B cell (primary cell): ENCODE results near the gene CLCN2. TPM values are rescaled to one million over a fixed set of nuclear protein-coding genes. Genes with fewer than 3 reads are reported as not detected.

Experiments used
- ATAC-seq: fragments of 200-7000 bp; cut with Tn5 transposase; one replicate; pipeline ENCODE4 v1.10.0; 2021; ENCODE audit warnings: low read depth, mild to moderate bottlenecking, moderate number of reproducible peaks, moderate library complexity
- CTCF ChIA-PET: fragments of 350-600 bp; sonication (Branson Sonifier 250); formaldehyde crosslinking; loops from one replicate; lab custom pipeline; 2021; ENCODE audit warnings: antibody characterized with exemption, inconsistent platforms; lab: Charles Lee
- POLR2A ChIA-PET: fragments of 350-600 bp; sonication (Branson Sonifier 250); formaldehyde crosslinking; loops from one replicate; lab custom pipeline; 2021; ENCODE audit warnings: antibody characterized with exemption; lab: Charles Lee
- DNase-seq: peaks from one replicate; pipeline ENCODE4 v3.0.0; 2013
- H2AFZ ChIP-seq: 2 replicates; pipeline ENCODE4 v1.6.1; 2012; ENCODE audit warnings: mild to moderate bottlenecking, low read depth, low read length; ENCODE audit not compliant: insufficient read depth, poor library complexity, severe bottlenecking
- H3K27ac ChIP-seq, 2 donors: 1 replicate in 1 of 2; 2 replicates in 1 of 2; pipeline ENCODE4 v1.5.1; 2012 to 2013; ENCODE audit warnings: low read length in 2 of 2, mild to moderate bottlenecking in 2 of 2, moderate library complexity in 1 of 2
- H3K27me3 ChIP-seq, 4 experiments: fragments of 200-600 bp in 1 of 4; sonication (generic) in 1 of 4; replicated peaks in 1 of 4; 1 replicate in 2 of 4; 2 replicates in 2 of 4; pipeline versions ENCODE4 v1.6.1 to v1.7.0; 2013 to 2016; ENCODE audit warnings: low read length in 3 of 4, mild to moderate bottlenecking in 2 of 4, mixed read lengths in 1 of 4, moderate library complexity in 1 of 4; ENCODE audit not compliant: insufficient read depth in 4 of 4, control insufficient read depth in 3 of 4; ENCODE audit errors: control extremely low read depth in 1 of 4
- H3K36me3 ChIP-seq, 2 experiments: replicated peaks in 1 of 2; 1 replicate in 1 of 2; 2 replicates in 1 of 2; pipeline versions ENCODE4 v1.6.1 to v1.7.1; 2013; ENCODE audit warnings: low read length in 1 of 2; ENCODE audit not compliant: insufficient read depth in 2 of 2, control insufficient read depth in 1 of 2; ENCODE audit errors: control extremely low read depth in 1 of 2, extremely low read depth in 1 of 2
- H3K4me1 ChIP-seq, 2 donors: fragments of 200-600 bp in 1 of 2; sonication (generic) in 1 of 2; 1 replicate in 1 of 2; 2 replicates in 1 of 2; pipeline versions ENCODE4 v1.5.1 to v1.6.1; 2013 to 2017; ENCODE audit warnings: low read length in 2 of 2; ENCODE audit not compliant: control insufficient read depth in 2 of 2, insufficient read depth in 2 of 2
- H3K4me2 ChIP-seq: replicated peaks from 2 replicates; pipeline ENCODE3; 2012; ENCODE audit warnings: mild to moderate bottlenecking, low read depth, low read length; ENCODE audit not compliant: poor library complexity, severe bottlenecking
- H3K4me3 ChIP-seq, 5 experiments: fragments of 200-600 bp in 1 of 5; sonication (generic) in 1 of 5; 1 replicate in 3 of 5; 2 replicates in 2 of 5; pipeline versions ENCODE4 v1.5.1 to v1.7.0; 2011 to 2016; ENCODE audit warnings: low read length in 4 of 5, mild to moderate bottlenecking in 4 of 5, low read depth in 2 of 5, control low read depth in 1 of 5, moderate library complexity in 1 of 5; ENCODE audit not compliant: insufficient read depth in 1 of 5; ENCODE audit errors: control extremely low read depth in 1 of 5, extremely low read depth in 1 of 5
- H3K79me2 ChIP-seq: fragments of 200-600 bp; sonication (generic); one replicate; pipeline ENCODE4 v1.6.0; 2016; ENCODE audit warnings: low read length; ENCODE audit not compliant: control insufficient read depth, insufficient read depth
- H3K9ac ChIP-seq: fragments of 200-600 bp; sonication (generic); 2 replicates; pipeline ENCODE4 v1.6.1; 2017; ENCODE audit warnings: mild to moderate bottlenecking, low read length, moderate library complexity
- H3K9me3 ChIP-seq, 3 donors: one replicate each; pipeline versions ENCODE4 v1.6.1 to v1.7.1; 2013; ENCODE audit warnings: low read length in 2 of 3; ENCODE audit not compliant: control insufficient read depth in 2 of 3, insufficient read depth in 1 of 3; ENCODE audit errors: control extremely low read depth in 1 of 3
- H4K20me1 ChIP-seq: 2 replicates; pipeline ENCODE4 v1.6.0; 2012; ENCODE audit warnings: mild to moderate bottlenecking, low read length; ENCODE audit not compliant: insufficient read depth, control insufficient read depth, poor library complexity, severe bottlenecking
- H3K27ac Mint-ChIP-seq: one replicate; pipeline ENCODE4 v1.8.0; 2021; ENCODE audit warnings: mixed read lengths
- H3K27me3 Mint-ChIP-seq: one replicate; pipeline ENCODE4 v1.8.0; 2021; ENCODE audit warnings: mixed read lengths
- H3K4me1 Mint-ChIP-seq: one replicate; pipeline ENCODE4 v1.8.0; 2021; ENCODE audit warnings: mixed read lengths
- H3K4me3 Mint-ChIP-seq: one replicate; pipeline ENCODE4 v1.8.0; 2021; ENCODE audit warnings: mixed read lengths
- H3K9me3 Mint-ChIP-seq: one replicate; pipeline ENCODE4 v1.8.0; 2022; ENCODE audit warnings: mixed read lengths; ENCODE audit not compliant: insufficient read depth
- CTCF ChIP-seq: fragments of 200-600 bp; IDR thresholded peaks from one replicate; pipeline ENCODE4 v1.8.0; 2022; ENCODE audit warnings: antibody characterized with exemption, mild to moderate bottlenecking
- EZH2 ChIP-seq: IDR thresholded peaks from 2 replicates; pipeline ENCODE4 v1.6.1; 2012; ENCODE audit warnings: borderline replicate concordance, low read depth, mild to moderate bottlenecking, moderate library complexity, low read length; ENCODE audit not compliant: insufficient read depth, poor library complexity, severe bottlenecking
- WGBS: methylation state at CpG from one replicate; pipeline ENCODE4 v1.1.5; 2013; ENCODE audit warnings: missing lambda C conversion rate; ENCODE audit not compliant: insufficient coverage; 5-methylcytosine and 5-hydroxymethylcytosine counted together
- intact Hi-C: fragments of 100-400 bp; cut with micrococcal nuclease; formaldehyde crosslinking; loops from one replicate; pipeline ENCODE4 v1.10.0; 2022
- polyA plus RNA-seq: library from polyadenylated mRNA; depleted of rRNA; stranded (reverse); fragments of >200 nt; gene quantifications from 2 replicates; pipeline ENCODE4 v1.2.3, GENCODE V29; 2012
- total RNA-seq, 2 donors: library from RNA; stranded (reverse); fragments of 120-200 nt in 1 of 2; gene quantifications; 1 replicate in 1 of 2; 2 replicates in 1 of 2; pipeline versions ENCODE4 v1.2.3 to v1.2.4, GENCODE V29; 2013 to 2022

The CLCN2 gene
- total and polyA plus RNA-seq, 2 donors (not counting 1 experiment from before 2014, with no cell fraction given) = 6.1 to 8.1 TPM

GRCh38 chr3:184395320-184395660 is 33.9 kb upstream of the CLCN2 start:
- Histone ChIP-seq H3K36me3 (no peaks in the 10 kb centered on the region), H3K27me3 (peaks cover 0 to 13% (median 2%) of the 10 kb centered on the region in 4 experiments), H3K4me2 (no peak overlapping the region), H3K4me3 (no peak overlapping the region), H3K9me3 (no peaks in the 10 kb centered on the region), H3K4me1 (no peaks in the 10 kb centered on the region), H3K27ac (no peak overlapping the region), H3K79me2 (no peaks in the 10 kb centered on the region), H3K9ac (no peak overlapping the region), H2AFZ (no peak overlapping the region), H4K20me1 (no peaks in the 10 kb centered on the region)
- DNase-seq (no peak), ATAC-seq (no peak)
- intact Hi-C loops = no loop called here
- POLR2A ChIA-PET = no interaction called here
- H3K27me3 Mint-ChIP-seq = peaks cover 40% of the 10 kb centered on the region
- no peaks in the 10 kb centered on the region for H3K4me1 Mint-ChIP-seq
- no peak for TF ChIP-seq EZH2
- TF ChIP-seq CTCF = no peak
- no peak overlapping the region for H3K4me3 Mint-ChIP-seq
- 85% methylated on average over 3 of the region's 5 CpGs for WGBS
- no peaks in the 10 kb centered on the region for H3K9me3 Mint-ChIP-seq
- H3K27ac Mint-ChIP-seq = no peak overlapping the region
- CTCF ChIA-PET = no interaction called here

GRCh38 chr3:184391266-184391665 is 29.9 kb upstream of the CLCN2 start:
- H3K79me2 ChIP-seq = no peaks in the 10 kb centered on the region
- CTCF ChIA-PET = interaction anchor here (1.4 kb wide), 1 partner anchor 19 kb away, joined by 6 read pairs; no protein-coding TSS in a partner anchor
- no peaks in the 10 kb centered on the region for H4K20me1 ChIP-seq
- H3K9me3 ChIP-seq = no peaks in the 10 kb centered on the region
- no peak overlapping the region for H3K27ac ChIP-seq
- H3K27ac Mint-ChIP-seq = no peak overlapping the region
- TF ChIP-seq CTCF (no peak), EZH2 (no peak)
- no peaks in the 10 kb centered on the region for H3K36me3 ChIP-seq
- POLR2A ChIA-PET = no interaction called here
- no peak overlapping the region for H3K4me3 ChIP-seq
- no peak for DNase-seq
- peaks cover 0 to 10% (median 2%) of the 10 kb centered on the region in 4 experiments for H3K27me3 ChIP-seq
- 79% methylated on average over 3 of the region's 3 CpGs for WGBS
- ATAC-seq = no peak
- H3K9ac ChIP-seq = no peak overlapping the region
- H3K4me1 Mint-ChIP-seq = no peaks in the 10 kb centered on the region
- H3K9me3 Mint-ChIP-seq = no peaks in the 10 kb centered on the region
- H3K27me3 Mint-ChIP-seq = peaks cover 47% of the 10 kb centered on the region
- H2AFZ ChIP-seq = no peak overlapping the region
- H3K4me2 ChIP-seq = no peak overlapping the region
- intact Hi-C loops = no loop called here
- no peak overlapping the region for H3K4me3 Mint-ChIP-seq
- H3K4me1 ChIP-seq = no peaks in the 10 kb centered on the region
